OCI-LY7 (cell line): Measurements from ENCODE around the gene PIGH. TPM values are rescaled to one million over a fixed set of nuclear protein-coding genes. Genes with fewer than 3 reads are reported as not detected.

Source experiments
- BruUV-seq: library from RNA; stranded (reverse); fragments of 400-500 nt; replicated peaks from 2 replicates; lab custom pipeline; 2021; lab: Mats Ljungman, UMichigan
- CTCF ChIA-PET: fragments of 300-600 bp; sonication (Branson Sonifier 250); formaldehyde crosslinking; loops from one replicate; lab custom pipeline; 2022; ENCODE audit warnings: antibody characterized with exemption; ENCODE audit not compliant: unreplicated experiment; lab: Charles Lee
- POLR2A ChIA-PET: fragments of 300-600 bp; sonication (Branson Sonifier 250); formaldehyde crosslinking; loops from one replicate; lab custom pipeline; 2022; ENCODE audit warnings: antibody characterized with exemption; lab: Charles Lee
- DNase-seq: peaks from one replicate; pipeline ENCODE4 v3.0.0-alpha.2; 2015; ENCODE audit warnings: low spot score
- H2AFZ ChIP-seq: fragments of 200-600 bp; sonication (generic), shearing (Covaris generic); 2 replicates; pipeline ENCODE4 v1.6.1; 2014; ENCODE audit warnings: mild to moderate bottlenecking, antibody characterized with exemption, low read length, moderate library complexity
- H3K27ac ChIP-seq: fragments of 200-600 bp; sonication (generic); 2 replicates; pipeline ENCODE4 v1.5.1; 2014; ENCODE audit warnings: mixed run types, low read depth, mild to moderate bottlenecking, moderate library complexity, low read length, inconsistent platforms; ENCODE audit not compliant: poor library complexity, severe bottlenecking
- H3K36me3 ChIP-seq: fragments of 200-600 bp; sonication (generic); 2 replicates; pipeline ENCODE4 v1.6.1; 2014; ENCODE audit warnings: mild to moderate bottlenecking, antibody characterized with exemption, low read length, moderate library complexity, mixed read lengths; ENCODE audit not compliant: insufficient read depth
- H3K4me1 ChIP-seq: fragments of 200-600 bp; sonication (generic); 2 replicates; pipeline ENCODE4 v1.5.1; 2014; ENCODE audit warnings: mild to moderate bottlenecking, low read length; ENCODE audit not compliant: insufficient read depth, poor library complexity, severe bottlenecking
- H3K4me2 ChIP-seq: fragments of 200-600 bp; sonication (generic); 2 replicates; pipeline ENCODE4 v1.6.1; 2014; ENCODE audit warnings: mild to moderate bottlenecking, low read length
- H3K4me3 ChIP-seq: fragments of 200-600 bp; sonication (generic); 2 replicates; pipeline ENCODE4 v1.5.1; 2014; ENCODE audit warnings: mild to moderate bottlenecking, low read depth, low read length; ENCODE audit not compliant: poor library complexity, severe bottlenecking
- H3K79me2 ChIP-seq: fragments of 200-600 bp; sonication (generic); 2 replicates; pipeline ENCODE4 v1.6.1; 2016; ENCODE audit warnings: low read depth, mild to moderate bottlenecking, low read length, moderate library complexity, mixed read lengths; ENCODE audit not compliant: insufficient read depth
- H3K9me2 ChIP-seq: fragments of 200-600 bp; sonication (generic); 2 replicates; pipeline ENCODE4 v1.6.1; 2016; ENCODE audit warnings: mild to moderate bottlenecking, low read length, mixed read lengths; ENCODE audit not compliant: insufficient read depth
- H3K9me3 ChIP-seq: fragments of 200-600 bp; sonication (generic); 2 replicates; pipeline ENCODE4 v1.6.1; 2014; ENCODE audit warnings: mild to moderate bottlenecking, mixed run types, low read length, mixed read lengths
- H4K20me1 ChIP-seq: fragments of 200-600 bp; sonication (generic); 2 replicates; pipeline ENCODE4 v1.6.1; 2014; ENCODE audit warnings: mild to moderate bottlenecking, antibody characterized with exemption, low read length, moderate library complexity, mixed read lengths; ENCODE audit not compliant: insufficient read depth
- CTCF ChIP-seq: fragments of 200-600 bp; sonication (generic); conservative IDR thresholded peaks from 2 replicates; pipeline ENCODE4 v1.5.1; 2014; ENCODE audit warnings: mild to moderate bottlenecking, antibody characterized with exemption, low read length, moderate library complexity, mixed read lengths
- EZH2phosphoT487 ChIP-seq: fragments of 200-600 bp; sonication (generic); IDR thresholded peaks from 2 replicates; pipeline ENCODE4 v1.6.1; 2018; ENCODE audit warnings: low read depth, borderline replicate concordance, mild to moderate bottlenecking, mixed run types, antibody characterized with exemption, low read length, moderate library complexity, mixed read lengths
- intact Hi-C: fragments of 100-400 bp; cut with micrococcal nuclease; formaldehyde crosslinking; loops from one replicate; pipeline ENCODE4 v1.10.0; 2022; ENCODE audit not compliant: unreplicated experiment
- total RNA-seq, 2 experiments: library from RNA; depleted of rRNA in 1 of 2; stranded (reverse); fragments of >200 nt in 1 of 2; shearing (Covaris generic) in 1 of 2; gene quantifications; 2 replicates each; pipeline ENCODE4 v1.2.3, GENCODE V29; 2014 to 2022

The PIGH gene
- total RNA-seq, 2 experiments from 2014 or later = 15.5 to 23.0 TPM

DNA sequence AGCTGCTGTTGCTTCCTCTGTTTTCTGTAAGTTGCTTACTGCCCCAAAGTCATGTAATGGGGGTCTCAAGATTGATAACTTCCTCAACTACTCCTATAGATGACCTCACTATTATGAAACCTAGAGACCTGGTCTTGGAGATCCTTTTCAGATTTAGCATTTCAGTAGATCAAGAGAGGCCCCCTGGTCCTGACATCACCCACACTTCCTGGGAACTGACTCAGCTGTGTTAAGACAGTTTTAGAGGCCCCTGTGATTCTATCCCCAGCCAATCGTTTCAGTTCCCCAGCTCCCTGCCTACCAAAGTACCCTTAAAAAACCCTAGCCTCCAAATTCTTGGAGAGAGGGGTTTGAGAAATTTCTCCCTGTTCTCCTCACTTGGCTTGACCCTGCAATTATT is 10.4 kb upstream of the PIGH start:
- Histone ChIP-seq H3K79me2 (no peaks in the 10 kb centered on the region), H2AFZ (0 out of 2 replicates have a peak overlapping the region, but pooled peaks have one; percentile 34), H3K27ac (no peak overlapping the region), H3K4me1 (no peaks in the 10 kb centered on the region), H3K4me3 (no peak overlapping the region), H3K36me3 (no peaks in the 10 kb centered on the region), H3K9me2 (no peaks in the 10 kb centered on the region), H4K20me1 (no peaks in the 10 kb centered on the region), H3K4me2 (no peak overlapping the region), H3K9me3 (no peaks in the 10 kb centered on the region)
- DNase-seq = no peak
- no peak for TF ChIP-seq CTCF
- TF ChIP-seq EZH2phosphoT487 = no peak
- BruUV-seq = no TSS peak
- POLR2A ChIA-PET = interaction anchor here (1.7 kb wide), 1 partner anchor 94 kb away, joined by 6 read pairs; no protein-coding TSS in a partner anchor
- intact Hi-C loops = no loop called here
- CTCF ChIA-PET = interaction anchor here (0.6 kb wide), 1 partner anchor 10 kb away, joined by 3 read pairs; no protein-coding TSS in a partner anchor

DNA sequence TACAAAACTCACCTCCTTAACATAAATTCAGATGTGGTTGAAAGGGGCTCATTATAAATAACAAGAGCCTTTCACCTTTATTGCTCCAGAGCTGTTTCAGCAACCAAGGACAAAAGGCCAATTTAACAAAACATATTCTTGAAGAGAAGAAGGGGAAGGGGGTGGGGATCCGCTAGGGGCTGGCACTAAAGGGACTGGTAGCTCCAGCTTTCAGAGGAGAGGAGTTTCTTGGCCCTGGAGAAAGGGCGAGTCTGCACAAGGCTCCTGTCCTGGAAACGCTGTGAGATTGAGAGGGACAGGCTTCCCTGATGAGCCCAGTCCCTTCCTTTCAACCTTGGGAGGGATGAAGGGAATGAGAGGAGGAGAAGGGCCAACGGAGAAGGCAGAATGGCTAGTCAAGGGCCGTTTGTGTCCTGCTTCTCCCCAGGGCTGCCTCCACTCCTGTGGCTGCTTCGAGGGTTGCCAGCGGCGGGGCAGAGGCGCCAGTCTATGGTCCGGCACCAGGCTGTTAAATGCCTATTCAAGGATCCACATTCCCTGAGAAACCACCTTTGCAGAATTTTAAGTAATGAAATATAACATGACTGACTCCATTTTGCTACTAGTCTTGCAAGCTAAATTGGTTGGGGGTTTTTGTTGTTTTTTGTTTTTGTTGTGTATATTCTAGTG is 9.7 kb upstream of the PIGH start:
- no peaks in the 10 kb centered on the region for H3K9me3 ChIP-seq
- no peaks in the 10 kb centered on the region for H3K4me1 ChIP-seq
- intact Hi-C loops = loop anchor here (10.0 kb wide), 1 partner anchor 205 kb away; the partner anchor contains the start of genes RAD51B and ZFYVE26
- H3K4me3 ChIP-seq = no peak overlapping the region
- H4K20me1 ChIP-seq = no peaks in the 10 kb centered on the region
- no peak for DNase-seq
- POLR2A ChIA-PET = interaction anchor here (0.6 to 1.7 kb wide), 2 partner anchors 59 to 94 kb away, joined by 6 read pairs; no protein-coding TSS in a partner anchor
- H2AFZ ChIP-seq = 0 out of 2 replicates have a peak overlapping the region, but pooled peaks have one; percentile 34
- no peak overlapping the region for H3K4me2 ChIP-seq
- H3K27ac ChIP-seq = no peak overlapping the region
- BruUV-seq = no TSS peak
- no peaks in the 10 kb centered on the region for H3K79me2 ChIP-seq
- no peaks in the 10 kb centered on the region for H3K9me2 ChIP-seq
- TF ChIP-seq CTCF = no peak
- TF ChIP-seq EZH2phosphoT487 = no peak
- CTCF ChIA-PET = interaction anchor here (0.6 kb wide), 1 partner anchor 9 kb away, joined by 3 read pairs; no protein-coding TSS in a partner anchor
- H3K36me3 ChIP-seq = no peaks in the 10 kb centered on the region

- intact Hi-C loops = loop anchor here (10.0 kb wide), 1 partner anchor 207 kb away; the partner anchor contains the start of genes RAD51B and ZFYVE26
- POLR2A ChIA-PET = no interaction called here
- no TSS peak for BruUV-seq
Observed at GRCh38 chr14:67607646-67608045, 7.6 kb upstream of the PIGH start.

More at GRCh38 chr14:67607646-67608045, 7.6 kb upstream of the PIGH start:
- DNase-seq = no peak
- Histone ChIP-seq H3K36me3 (no peaks in the 10 kb centered on the region), H3K4me1 (peaks cover 8% of the 10 kb centered on the region), H3K9me2 (no peaks in the 10 kb centered on the region), H2AFZ (no peak overlapping the region), H3K4me3 (no peak overlapping the region), H3K4me2 (no peak overlapping the region), H3K27ac (no peak overlapping the region), H4K20me1 (no peaks in the 10 kb centered on the region), H3K79me2 (no peaks in the 10 kb centered on the region), H3K9me3 (no peaks in the 10 kb centered on the region)
- CTCF ChIA-PET = no interaction called here
- TF ChIP-seq CTCF (no peak), EZH2phosphoT487 (no peak)
